Brain microvascular endothelial cell (primary cell): ENCODE measurements around the gene AKAP13.

Experiments
- DNase-seq: peaks from one replicate; pipeline ENCODE4 v3.0.0-alpha.2; 2020
- H3K27ac ChIP-seq: fragments of 250-450 bp; sonication (Bioruptor Pico); 2 replicates; pipeline ENCODE4 v1.5.1; 2020; ENCODE audit warnings: mild to moderate bottlenecking, moderate library complexity
- H3K27me3 ChIP-seq: fragments of 250-450 bp; sonication (Bioruptor Pico); replicated peaks from 2 replicates; pipeline ENCODE4 v1.5.1; 2020; ENCODE audit warnings: mild to moderate bottlenecking
- H3K36me3 ChIP-seq: fragments of 250-450 bp; sonication (Bioruptor Pico); replicated peaks from 2 replicates; pipeline ENCODE4 v1.5.1; 2020; ENCODE audit warnings: mild to moderate bottlenecking
- H3K4me3 ChIP-seq: 2 replicates; pipeline ENCODE4 v1.5.1; 2011; ENCODE audit warnings: low read depth, mild to moderate bottlenecking, control low read depth, low read length, moderate library complexity
- CTCF ChIP-seq: IDR thresholded peaks from 2 replicates; pipeline ENCODE4 v1.5.1; 2011; ENCODE audit warnings: low read depth, mild to moderate bottlenecking, moderate library complexity, low read length, control low read depth, inconsistent platforms; ENCODE audit errors: missing control alignments
- in situ Hi-C: cut with HindIII; loops from 2 replicates; pipeline ENCODE4 v1.10.0; 2017; ENCODE audit warnings: low sequenced_read_pairs, low pct_ligation_motif_present

The AKAP13 gene

GRCh38 chr15:85597155-85597815 lies 216.9 kb downstream of the AKAP13 start:
- Histone ChIP-seq H3K27me3 (no peaks in the 10 kb centered on the region), H3K36me3 (no peaks in the 10 kb centered on the region), H3K27ac (no peak overlapping the region), H3K4me3 (no peak overlapping the region)
- in situ Hi-C loops: no loop called here
- no peak for DNase-seq
- no peak for TF ChIP-seq CTCF

DNA sequence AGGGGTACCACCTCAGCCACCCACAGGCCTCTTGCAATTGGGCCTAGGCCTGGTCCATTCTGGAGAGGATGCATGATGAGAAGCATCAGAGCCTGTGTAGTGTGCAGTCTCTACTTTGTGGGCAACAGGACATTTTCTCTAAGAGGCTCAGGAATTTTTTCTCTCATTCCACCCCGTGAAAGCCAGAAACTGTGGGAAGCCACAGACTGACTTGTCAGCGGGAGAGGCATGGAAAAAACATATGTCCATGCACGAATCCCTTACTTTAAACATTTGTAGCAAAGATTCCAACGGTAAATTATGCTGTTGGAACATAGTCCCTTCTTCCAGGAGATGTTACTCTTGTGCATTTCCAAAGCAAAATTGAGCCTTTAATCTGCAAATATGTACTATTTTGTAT lies 217.8 kb downstream of the AKAP13 start:
- TF ChIP-seq CTCF: no peak
- in situ Hi-C loops: no loop called here
- Histone ChIP-seq H3K27me3 (no peaks in the 10 kb centered on the region), H3K27ac (no peak overlapping the region), H3K4me3 (no peak overlapping the region), H3K36me3 (no peaks in the 10 kb centered on the region)
- no peak for DNase-seq

DNA sequence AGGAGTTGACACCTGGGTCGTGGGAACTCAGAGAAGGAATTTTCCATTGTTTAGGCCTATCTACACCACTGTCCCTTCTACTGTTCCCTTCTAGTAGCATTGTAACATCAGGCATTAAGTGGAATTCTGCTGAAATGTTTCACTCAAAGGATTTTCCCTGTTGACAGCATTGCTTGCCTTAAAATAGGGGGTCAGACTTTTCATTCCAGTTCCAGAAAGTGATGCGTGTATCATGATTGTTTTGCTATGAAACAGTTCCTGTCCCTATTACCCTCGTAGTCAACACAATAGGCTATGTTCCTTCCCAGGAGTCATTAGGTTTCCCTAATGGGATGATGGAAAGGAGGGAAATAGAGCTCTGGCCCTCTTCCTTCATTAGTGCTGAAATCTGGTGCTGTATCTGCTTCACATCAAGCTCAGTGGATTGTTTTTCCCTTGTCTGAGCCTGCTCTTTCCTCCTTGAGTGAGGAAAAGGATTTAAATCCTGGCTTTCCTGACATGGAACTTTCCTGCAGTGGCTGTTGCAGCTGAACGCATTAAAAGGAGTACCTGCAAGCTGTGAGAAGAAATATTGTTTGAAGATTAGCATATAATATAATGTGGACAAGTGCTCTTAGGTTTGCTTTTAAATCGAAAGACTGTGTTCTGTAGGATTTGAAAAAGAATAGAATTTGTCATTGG lies 218.5 kb downstream of the AKAP13 start:
- no peak for DNase-seq
- in situ Hi-C loops: no loop called here
- Histone ChIP-seq H3K4me3 (no peak overlapping the region), H3K27me3 (no peaks in the 10 kb centered on the region), H3K36me3 (peaks cover 3% of the 10 kb centered on the region), H3K27ac (no peak overlapping the region)
- no peak for TF ChIP-seq CTCF

DNA sequence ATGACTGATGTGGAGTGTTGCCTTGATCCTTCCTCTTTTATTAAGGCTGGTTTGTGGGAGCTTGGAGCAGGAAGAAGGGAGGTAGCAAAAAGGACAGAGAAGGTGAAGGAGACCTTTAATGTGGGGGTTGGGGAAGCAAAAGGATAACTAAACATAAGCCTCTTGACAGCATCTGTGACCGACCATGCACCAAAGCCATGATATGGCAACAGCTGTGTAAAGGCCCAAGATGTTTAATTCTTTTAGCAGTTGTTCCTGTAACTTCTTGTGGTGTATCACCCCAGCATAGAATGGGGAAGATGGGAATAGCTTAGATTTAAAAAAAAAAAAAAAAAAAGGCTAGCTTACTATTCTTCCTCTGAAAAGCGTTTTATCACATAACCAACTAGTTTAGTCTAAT lies 219.6 kb downstream of the AKAP13 start:
- TF ChIP-seq CTCF: no peak
- no peak for DNase-seq
- H3K27me3 ChIP-seq: no peaks in the 10 kb centered on the region
- in situ Hi-C loops: no loop called here
- H3K27ac ChIP-seq: no peak overlapping the region
- H3K36me3 ChIP-seq: peaks cover 3% of the 10 kb centered on the region
- no peak overlapping the region for H3K4me3 ChIP-seq

GRCh38 chr15:85603160-85603559 lies 222.8 kb downstream of the AKAP13 start:
- no peak for TF ChIP-seq CTCF
- Histone ChIP-seq H3K27ac (no peak overlapping the region), H3K27me3 (no peaks in the 10 kb centered on the region), H3K4me3 (no peak overlapping the region), H3K36me3 (peaks cover 3% of the 10 kb centered on the region)
- DNase-seq: no peak
- in situ Hi-C loops: no loop called here
